Naive thymus-derived CD4-positive, alpha-beta T cell (primary cell): Measurements from ENCODE around the gene SUSD6. TPM values are rescaled to one million over a fixed set of nuclear protein-coding genes. Genes with fewer than 3 reads are reported as not detected.
A peak's percentile ranks its signal among the peaks of the same experiment; 100 is the strongest.

Experiments
- ATAC-seq: fragments of 150-1000 bp; cut with Tn5 transposase; 2 replicates; pipeline ENCODE4 v1.10.0; 2021; ENCODE audit warnings: mild to moderate bottlenecking, moderate library complexity
- CTCF ChIA-PET: fragments of 350-600 bp; sonication (Branson Sonifier 250); formaldehyde crosslinking; loops from one replicate; lab custom pipeline; 2021; ENCODE audit warnings: antibody characterized with exemption; lab: Charles Lee
- POLR2A ChIA-PET: fragments of 350-600 bp; sonication (Branson Sonifier 250); formaldehyde crosslinking; loops from one replicate; lab custom pipeline; 2021; ENCODE audit warnings: antibody characterized with exemption, inconsistent platforms; lab: Charles Lee
- DNase-seq, 9 donors: peaks; one replicate each; pipeline versions ENCODE4 v3.0.0 to v3.0.0-alpha.2; 2020 to 2022; ENCODE audit warnings: mixed read lengths in 1 of 9
- H3K27ac ChIP-seq: one replicate; pipeline ENCODE4 v1.7.0; 2013; ENCODE audit warnings: mild to moderate bottlenecking, low read depth, low read length, moderate library complexity
- H3K27me3 ChIP-seq, 2 donors: one replicate each; pipeline ENCODE4 v1.7.0; 2013; ENCODE audit warnings: low read length in 2 of 2, mild to moderate bottlenecking in 2 of 2, moderate library complexity in 2 of 2; ENCODE audit not compliant: control insufficient read depth in 2 of 2, insufficient read depth in 2 of 2
- H3K36me3 ChIP-seq, 3 experiments: 1 replicate in 2 of 3; 2 replicates in 1 of 3; pipeline ENCODE4 v1.7.0; 2013; ENCODE audit warnings: low read length in 3 of 3, mild to moderate bottlenecking in 3 of 3, moderate library complexity in 1 of 3; ENCODE audit not compliant: insufficient read depth in 3 of 3, control insufficient read depth in 2 of 3
- H3K4me1 ChIP-seq, 2 donors: one replicate each; pipeline ENCODE4 v1.7.0; 2013; ENCODE audit warnings: low read length in 2 of 2, mild to moderate bottlenecking in 2 of 2, moderate library complexity in 1 of 2; ENCODE audit not compliant: control insufficient read depth in 2 of 2, insufficient read depth in 2 of 2
- H3K4me3 ChIP-seq: 2 replicates; pipeline ENCODE4 v1.7.0; 2013; ENCODE audit warnings: mild to moderate bottlenecking, low read length
- H3K9me3 ChIP-seq, 3 experiments: 1 replicate in 2 of 3; 2 replicates in 1 of 3; pipeline ENCODE4 v1.7.0; 2013; ENCODE audit warnings: low read length in 3 of 3; ENCODE audit not compliant: control insufficient read depth in 2 of 3
- H3K27ac Mint-ChIP-seq, 9 donors: one replicate each; pipeline ENCODE4 v1.8.0; 2020 to 2022; ENCODE audit warnings: mixed read lengths in 9 of 9, mild to moderate bottlenecking in 8 of 9, moderate library complexity in 5 of 9, inconsistent platforms in 2 of 9
- H3K27me3 Mint-ChIP-seq, 5 donors: one replicate each; pipeline ENCODE4 v1.8.0; 2021 to 2022; ENCODE audit warnings: mixed read lengths in 5 of 5, mild to moderate bottlenecking in 1 of 5
- H3K36me3 Mint-ChIP-seq, 5 donors: one replicate each; pipeline ENCODE4 v1.8.0; 2020 to 2022; ENCODE audit warnings: mixed read lengths in 5 of 5, mild to moderate bottlenecking in 3 of 5, inconsistent platforms in 1 of 5
- H3K4me1 Mint-ChIP-seq, 7 donors: one replicate each; pipeline ENCODE4 v1.8.0; 2020 to 2022; ENCODE audit warnings: mixed read lengths in 7 of 7, mild to moderate bottlenecking in 3 of 7, inconsistent platforms in 1 of 7
- H3K4me3 Mint-ChIP-seq, 10 donors: one replicate each; pipeline ENCODE4 v1.8.0; 2020 to 2022; ENCODE audit warnings: mild to moderate bottlenecking in 10 of 10, mixed read lengths in 10 of 10, moderate library complexity in 6 of 10, inconsistent platforms in 2 of 10
- H3K9me3 Mint-ChIP-seq, 11 donors: one replicate each; pipeline ENCODE4 v1.8.0; 2020 to 2022; ENCODE audit warnings: mixed read lengths in 11 of 11, mild to moderate bottlenecking in 4 of 11, inconsistent platforms in 1 of 11, moderate library complexity in 1 of 11
- intact Hi-C, 2 donors: fragments of 100-400 bp; cut with micrococcal nuclease; formaldehyde crosslinking; loops; one replicate each; pipeline ENCODE4 v1.15.1; 2023
- polyA plus RNA-seq, 2 donors: library from polyadenylated mRNA; unstranded; fragments of 300-500 nt; fragmentation: Illumina TruSeq; gene quantifications; one replicate each; pipeline ENCODE4 v1.2.3, GENCODE V29; 2021
- total RNA-seq, 6 experiments: library from RNA in 5 of 6; stranded (reverse) in 5 of 6; gene quantifications; 1 replicate in 5 of 6; 2 replicates in 1 of 6; pipeline ENCODE4 v1.2.3 and lab custom pipeline; 2021 to 2026

SUSD6 gene
- total and polyA plus RNA-seq, 7 experiments from 2014 or later: 4.3 to 90.8 (median 44.6) TPM

DNA sequence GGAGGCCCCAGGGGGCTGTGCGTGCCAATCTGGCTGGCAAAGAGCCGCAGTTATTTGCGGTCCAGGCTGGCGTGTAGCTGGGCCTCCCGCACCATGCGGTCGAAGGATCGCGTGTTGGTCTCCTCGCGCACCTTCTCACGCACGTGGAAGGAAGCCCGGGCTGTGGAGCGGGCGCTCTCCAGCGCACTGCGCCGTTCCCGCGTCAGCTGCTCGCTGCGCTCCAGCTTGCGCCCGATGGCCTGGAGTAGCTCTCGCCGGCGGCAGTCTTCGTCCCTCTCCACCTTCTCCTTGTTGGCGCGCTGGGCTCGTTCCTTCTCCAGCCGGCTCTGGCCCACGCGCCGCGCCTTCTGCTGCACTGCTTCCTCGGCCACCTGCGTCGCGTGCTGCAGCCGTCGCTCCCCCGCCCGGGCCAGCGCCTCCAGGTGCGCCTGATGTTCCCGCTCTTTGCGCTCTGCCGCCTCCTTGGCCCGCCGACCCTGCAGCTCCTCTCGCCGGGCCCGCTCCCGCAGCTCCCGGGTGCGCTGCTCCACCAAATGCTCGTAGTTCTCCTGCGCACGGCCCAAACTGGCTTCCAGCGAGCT, 39.9 kb upstream of the SUSD6 start:
- peak overlapping the region in 5 of 10 donors; percentile 16 to 84 (median 35) for H3K4me3 Mint-ChIP-seq
- H3K9me3 ChIP-seq: no peaks in the 10 kb centered on the region
- ATAC-seq: no peak
- H3K27me3 ChIP-seq: peaks cover 0 to 6% of the 10 kb centered on the region in 2 donors
- no peaks in the 10 kb centered on the region for H3K36me3 ChIP-seq
- H3K4me1 Mint-ChIP-seq: peaks cover 5 to 15% (median 12%) of the 10 kb centered on the region in 7 donors
- CTCF ChIA-PET: no interaction called here
- peaks cover 0 to 1% (median 0%) of the 10 kb centered on the region in 11 donors for H3K9me3 Mint-ChIP-seq
- H3K27me3 Mint-ChIP-seq: peaks cover 65 to 84% (median 68%) of the 10 kb centered on the region in 5 donors
- POLR2A ChIA-PET: no interaction called here
- H3K27ac Mint-ChIP-seq: no peak overlapping the region
- H3K36me3 Mint-ChIP-seq: no peaks in the 10 kb centered on the region
- no peak for DNase-seq
- peaks cover 9 to 16% of the 10 kb centered on the region in 2 donors for H3K4me1 ChIP-seq
- no peak overlapping the region for H3K27ac ChIP-seq
- no peak overlapping the region for H3K4me3 ChIP-seq
- intact Hi-C loops: loop anchor here in 1 of 2 donors (5.0 kb wide), 1 partner anchor 309 kb away; the partner anchor contains the start of gene GALNT16

DNA sequence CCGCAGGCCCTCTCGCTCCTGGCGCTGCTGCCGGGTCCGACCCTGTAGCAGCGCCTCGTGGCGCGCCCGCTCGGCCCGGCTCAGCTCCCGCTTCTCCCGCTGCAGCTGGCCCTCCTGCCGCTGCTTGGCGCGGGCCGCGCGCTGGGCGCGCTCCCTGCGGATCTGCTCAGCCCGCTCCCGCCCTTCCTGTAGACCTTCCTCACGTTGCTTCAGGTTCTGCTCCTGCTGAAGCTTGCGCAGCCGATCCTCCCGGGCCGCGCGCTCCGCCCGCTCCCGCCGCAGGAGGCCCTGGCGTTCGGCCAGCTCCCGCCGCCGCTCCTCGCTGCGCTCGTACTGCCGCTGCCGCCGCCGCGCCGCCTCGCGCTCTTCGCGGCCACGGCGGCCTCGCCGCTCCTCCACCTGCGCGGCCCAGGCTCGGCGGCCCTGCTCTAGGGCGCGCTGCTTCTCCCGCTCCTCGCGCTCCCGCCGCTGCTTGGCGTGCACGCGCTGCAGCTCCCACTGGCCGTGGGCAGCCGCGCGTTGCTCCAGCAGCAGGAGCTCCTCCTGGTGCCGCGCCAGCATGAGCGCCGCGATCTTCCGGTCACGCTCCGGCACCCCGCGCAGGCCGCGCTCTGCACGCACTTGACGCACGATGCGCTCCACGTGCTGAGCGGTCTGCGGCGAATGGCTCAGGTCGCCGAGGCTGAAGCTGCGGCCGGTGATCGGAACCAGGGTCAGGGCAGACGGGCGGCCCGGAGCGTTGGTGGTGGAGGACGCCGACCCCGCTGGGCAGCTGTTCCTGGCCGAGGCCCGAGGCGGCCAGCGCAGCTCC, 39.2 kb upstream of the SUSD6 start:
- H3K4me1 Mint-ChIP-seq: peaks cover 5 to 15% (median 12%) of the 10 kb centered on the region in 7 donors
- ATAC-seq (no peak), DNase-seq (peak in 1 of 9 donors; percentile 28)
- peaks cover 0 to 6% of the 10 kb centered on the region in 2 donors for H3K27me3 ChIP-seq
- no peaks in the 10 kb centered on the region for H3K36me3 Mint-ChIP-seq
- no peak overlapping the region for H3K27ac Mint-ChIP-seq
- H3K27ac ChIP-seq: no peak overlapping the region
- H3K9me3 ChIP-seq: no peaks in the 10 kb centered on the region
- H3K27me3 Mint-ChIP-seq: peaks cover 65 to 84% (median 67%) of the 10 kb centered on the region in 5 donors
- no peak overlapping the region for H3K4me3 ChIP-seq
- peaks cover 0 to 1% (median 0%) of the 10 kb centered on the region in 11 donors for H3K9me3 Mint-ChIP-seq
- H3K36me3 ChIP-seq: no peaks in the 10 kb centered on the region
- H3K4me3 Mint-ChIP-seq: peak overlapping the region in 7 of 10 donors; percentile 7 to 84 (median 35)
- H3K4me1 ChIP-seq: peaks cover 9 to 16% of the 10 kb centered on the region in 2 donors
- ChIA-PET POLR2A (no interaction called here), CTCF (no interaction called here)
- intact Hi-C loops: loop anchor here in 1 of 2 donors (5.0 kb wide), 1 partner anchor 310 kb away; the partner anchor contains the start of gene GALNT16

DNA sequence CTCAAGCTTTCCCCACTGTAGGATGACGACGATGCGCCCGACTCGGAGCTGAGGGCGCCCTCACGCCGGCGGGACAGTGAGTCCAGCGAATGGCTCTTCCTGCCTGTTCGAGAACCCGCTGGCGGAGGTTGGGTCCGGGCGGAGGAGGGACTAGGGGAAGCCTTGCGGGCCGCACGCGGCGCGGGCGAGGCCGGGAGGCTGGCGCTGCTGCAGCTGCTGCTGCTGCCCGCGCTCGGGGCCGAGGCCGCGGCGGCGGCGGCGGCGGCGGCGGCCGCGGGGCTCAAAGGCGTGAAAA, 38.6 kb upstream of the SUSD6 start:
- ChIA-PET POLR2A (no interaction called here), CTCF (no interaction called here)
- Mint-ChIP-seq H3K27ac (no peak overlapping the region), H3K27me3 (peaks cover 59 to 82% (median 63%) of the 10 kb centered on the region in 5 donors), H3K4me3 (peak overlapping the region in 5 of 10 donors; percentile 12 to 84 (median 56)), H3K4me1 (peaks cover 5 to 15% (median 12%) of the 10 kb centered on the region in 7 donors), H3K36me3 (no peaks in the 10 kb centered on the region), H3K9me3 (peaks cover 0 to 1% (median 0%) of the 10 kb centered on the region in 11 donors)
- H3K27me3 ChIP-seq: peaks cover 0 to 6% of the 10 kb centered on the region in 2 donors
- H3K9me3 ChIP-seq: no peaks in the 10 kb centered on the region
- ATAC-seq (no peak), DNase-seq (peak in 1 of 9 donors; percentile 30)
- H3K27ac ChIP-seq: no peak overlapping the region
- peaks cover 9 to 16% of the 10 kb centered on the region in 2 donors for H3K4me1 ChIP-seq
- H3K36me3 ChIP-seq: no peaks in the 10 kb centered on the region
- H3K4me3 ChIP-seq: no peak overlapping the region
- intact Hi-C loops: loop anchor here in 1 of 2 donors (5.0 kb wide), 1 partner anchor 310 kb away; the partner anchor contains the start of gene GALNT16

DNA sequence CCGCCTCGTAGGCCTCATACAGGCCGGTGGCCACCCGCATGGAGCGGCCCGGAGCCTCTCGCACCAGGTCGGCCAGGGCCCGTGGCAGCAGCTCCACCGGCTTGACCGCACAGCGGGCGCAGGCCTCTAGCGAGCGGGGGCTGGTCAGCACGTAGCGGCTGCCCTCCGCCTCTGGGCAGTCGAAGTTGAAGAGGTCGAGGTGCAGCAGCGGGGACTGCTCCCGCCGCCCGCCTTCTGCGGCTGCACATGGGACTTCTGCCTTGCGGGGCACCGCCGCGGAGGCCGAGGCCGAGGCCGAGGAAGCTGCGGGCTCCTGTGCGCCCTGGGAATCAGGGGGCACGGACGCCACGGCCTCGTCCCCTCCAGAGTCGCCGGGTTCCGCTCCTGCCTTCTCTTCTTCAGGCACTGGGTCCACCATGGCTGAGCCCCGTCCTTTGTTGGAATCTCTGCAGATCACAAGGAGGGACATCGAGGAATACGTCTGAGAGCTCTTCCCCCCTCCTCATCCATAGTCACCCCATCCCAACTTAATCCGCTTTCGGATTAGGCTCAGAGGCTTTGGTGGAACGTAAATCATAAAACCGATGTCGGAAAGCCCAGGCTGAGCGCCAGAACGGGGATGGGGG, 38.1 kb upstream of the SUSD6 start:
- DNase-seq: no peak
- no peaks in the 10 kb centered on the region for H3K9me3 ChIP-seq
- intact Hi-C loops: loop anchor here in 1 of 2 donors (5.0 kb wide), 1 partner anchor 311 kb away; the partner anchor contains the start of gene GALNT16
- peaks cover 54 to 82% (median 58%) of the 10 kb centered on the region in 5 donors for H3K27me3 Mint-ChIP-seq
- H3K27ac ChIP-seq: no peak overlapping the region
- POLR2A ChIA-PET: no interaction called here
- H3K4me3 ChIP-seq: peak overlapping the region; percentile 13
- peaks cover 0 to 6% of the 10 kb centered on the region in 2 donors for H3K27me3 ChIP-seq
- no peaks in the 10 kb centered on the region for H3K36me3 Mint-ChIP-seq
- CTCF ChIA-PET: interaction anchor here (0.8 kb wide), 1 partner anchor 332 kb away, joined by 3 read pairs; no protein-coding TSS in a partner anchor
- ATAC-seq: no peak
- H3K4me1 Mint-ChIP-seq: peaks cover 5 to 15% (median 12%) of the 10 kb centered on the region in 7 donors
- H3K4me3 Mint-ChIP-seq: peak overlapping the region; percentile 48 to 91 (median 78)
- H3K4me1 ChIP-seq: peaks cover 9 to 16% of the 10 kb centered on the region in 2 donors
- no peak overlapping the region for H3K27ac Mint-ChIP-seq
- no peaks in the 10 kb centered on the region for H3K36me3 ChIP-seq
- peaks cover 0 to 1% (median 0%) of the 10 kb centered on the region in 11 donors for H3K9me3 Mint-ChIP-seq

DNA sequence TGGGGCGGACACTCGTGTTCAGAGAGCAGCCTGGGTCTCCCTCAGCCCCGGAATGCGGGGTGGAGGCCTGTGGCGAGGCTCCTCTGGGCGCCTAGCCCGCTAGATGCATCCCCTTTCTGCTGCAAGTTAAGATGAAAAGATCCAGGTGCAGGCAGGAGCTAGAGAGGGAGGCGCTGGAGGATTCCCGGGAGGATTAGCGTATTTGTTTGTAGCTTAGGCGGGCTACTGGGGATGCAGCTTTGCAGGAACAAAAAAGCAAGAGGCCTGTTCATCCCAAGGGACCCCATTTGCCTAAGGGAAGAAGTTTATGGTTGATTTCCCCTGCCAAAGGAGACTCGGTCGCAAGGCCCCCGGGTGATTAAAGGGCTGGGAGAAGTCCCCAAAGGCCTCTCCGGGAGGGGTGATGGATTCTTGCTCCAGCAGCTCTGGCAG, 37.5 kb upstream of the SUSD6 start:
- ATAC-seq (no peak), DNase-seq (no peak)
- peaks cover 5 to 15% (median 12%) of the 10 kb centered on the region in 7 donors for H3K4me1 Mint-ChIP-seq
- POLR2A ChIA-PET: no interaction called here
- H3K27me3 Mint-ChIP-seq: peaks cover 53 to 82% (median 53%) of the 10 kb centered on the region in 5 donors
- peaks cover 0 to 1% (median 0%) of the 10 kb centered on the region in 11 donors for H3K9me3 Mint-ChIP-seq
- H3K4me1 ChIP-seq: peaks cover 9 to 16% of the 10 kb centered on the region in 2 donors
- H3K4me3 Mint-ChIP-seq: peak overlapping the region; percentile 48 to 96 (median 84)
- H3K27ac ChIP-seq: no peak overlapping the region
- intact Hi-C loops: loop anchor here (1.0 to 5.0 kb wide), 3 partner anchors 312 to 445 kb away; partner anchors contain the start of gene GALNT16 (in 1 of the 2)
- no peaks in the 10 kb centered on the region for H3K9me3 ChIP-seq
- H3K36me3 ChIP-seq: no peaks in the 10 kb centered on the region
- peak overlapping the region; percentile 13 for H3K4me3 ChIP-seq
- no peaks in the 10 kb centered on the region for H3K36me3 Mint-ChIP-seq
- CTCF ChIA-PET: interaction anchor here (0.6 to 0.8 kb wide), 2 partner anchors 146 to 332 kb away, joined by 3 to 12 read pairs; no protein-coding TSS in a partner anchor
- peaks cover 0 to 6% of the 10 kb centered on the region in 2 donors for H3K27me3 ChIP-seq
- no peak overlapping the region for H3K27ac Mint-ChIP-seq
